ENCODE results near the gene SLAIN2.

GRCh38 chr4:48347282-48347921, 6.1 kb downstream of the SLAIN2 start:
- TF ChIP-seq EZH2phosphoT487 (IDR thresholded peaks at IDR 0.05; ENCODE audit: unreplicated experiment): no peak
- TF ChIP-seq REST (IDR thresholded peaks at IDR 0.05; ENCODE audit: unreplicated experiment): no peak
- TF ChIP-seq CTCF (conservative IDR thresholded peaks at IDR 0.05; ENCODE audit: low read depth in 2 of 2): no peak
- TF ChIP-seq POLR2AphosphoS5 (IDR thresholded peaks at IDR 0.05; ENCODE audit: low read depth): no peak
- TF ChIP-seq NANOG (IDR thresholded peaks at IDR 0.05; ENCODE audit: borderline replicate concordance): no peak
- TF ChIP-seq JUNB (IDR thresholded peaks at IDR 0.05; ENCODE audit: unreplicated experiment): no peak
- no peak for TF ChIP-seq CREB1 (CRISPR knock-in tag; IDR thresholded peaks at IDR 0.05; ENCODE audit: low read depth)
- no peak for TF ChIP-seq STAT1 (IDR thresholded peaks at IDR 0.05; ENCODE audit: unreplicated experiment)

All from GM23338 (cell line).